ENCODE data around the gene GDPD1.
"Not testable (repeated sequence)": the region's sequence is repeated elsewhere in the genome, so short reads cannot be mapped to it uniquely, and the experiment has no call there.

Gene GDPD1

GRCh38 chr17:59257101-59257500 lies 36.8 kb downstream of the GDPD1 start:
- DNase-seq, result no peak

- no peak for DNase-seq
Measured at GRCh38 chr17:59260722-59261121, 40.4 kb downstream of the GDPD1 start.

- DNase-seq, result no peak
Measured at GRCh38 chr17:59266745-59267144, 46.4 kb downstream of the GDPD1 start.

GRCh38 chr17:59267776-59268175 lies 47.5 kb downstream of the GDPD1 start:
- DNase-seq, result no peak

GRCh38 chr17:59275618-59276017 lies 55.3 kb downstream of the GDPD1 start:
- DNase-seq, result no peak

GRCh38 chr17:59277031-59277430 lies 56.7 kb downstream of the GDPD1 start:
- no peak for DNase-seq

- DNase-seq, result no peak
Measured at GRCh38 chr17:59278406-59278805, 58.1 kb downstream of the GDPD1 start.

- DNase-seq, result no peak
Measured at GRCh38 chr17:59284317-59284716, 64.0 kb downstream of the GDPD1 start.

- peak; percentile 74 for DNase-seq
Measured at GRCh38 chr17:59287452-59287851, 67.1 kb downstream of the GDPD1 start.

GRCh38 chr17:59287891-59288290 lies 67.6 kb downstream of the GDPD1 start:
- peak; percentile 3 for DNase-seq

GRCh38 chr17:59289981-59290301 lies 69.6 kb downstream of the GDPD1 start:
- DNase-seq, result no peak

- not testable (repeated sequence) for DNase-seq
Measured at GRCh38 chr17:59290302-59290998, 70.1 kb downstream of the GDPD1 start.

- no peak for DNase-seq
Measured at GRCh38 chr17:59292174-59292523, 71.8 kb downstream of the GDPD1 start.

- DNase-seq, result no peak
Measured at GRCh38 chr17:59296190-59296589, 75.9 kb downstream of the GDPD1 start.

- DNase-seq, result no peak
Measured at GRCh38 chr17:59298521-59298920, 78.2 kb downstream of the GDPD1 start.

- no peak for DNase-seq
Measured at GRCh38 chr17:59299400-59300092, 79.2 kb downstream of the GDPD1 start.

GRCh38 chr17:59300941-59301340 lies 80.6 kb downstream of the GDPD1 start:
- no peak for DNase-seq

- DNase-seq, result no peak
Measured at GRCh38 chr17:59304811-59305210, 84.5 kb downstream of the GDPD1 start.

GRCh38 chr17:59310263-59310920 lies 90.1 kb downstream of the GDPD1 start:
- no peak for DNase-seq

- peak; percentile 56 for DNase-seq
Measured at GRCh38 chr17:59311051-59311468, 90.7 kb downstream of the GDPD1 start.

- DNase-seq, result not testable (repeated sequence)
Measured at GRCh38 chr17:59311521-59311920, 91.2 kb downstream of the GDPD1 start.

GRCh38 chr17:59315866-59316265 lies 95.6 kb downstream of the GDPD1 start:
- no peak for DNase-seq

All from HCEC 1CT (cell line).